ENCODE measurements around the gene ZBTB42. TPM values are rescaled to one million over a fixed set of nuclear protein-coding genes. Genes with fewer than 3 reads are reported as not detected.

ZBTB42 gene
- total and polyA plus RNA-seq, 9 donors: 0.42 to 18.7 (median 3.7) TPM

DNA sequence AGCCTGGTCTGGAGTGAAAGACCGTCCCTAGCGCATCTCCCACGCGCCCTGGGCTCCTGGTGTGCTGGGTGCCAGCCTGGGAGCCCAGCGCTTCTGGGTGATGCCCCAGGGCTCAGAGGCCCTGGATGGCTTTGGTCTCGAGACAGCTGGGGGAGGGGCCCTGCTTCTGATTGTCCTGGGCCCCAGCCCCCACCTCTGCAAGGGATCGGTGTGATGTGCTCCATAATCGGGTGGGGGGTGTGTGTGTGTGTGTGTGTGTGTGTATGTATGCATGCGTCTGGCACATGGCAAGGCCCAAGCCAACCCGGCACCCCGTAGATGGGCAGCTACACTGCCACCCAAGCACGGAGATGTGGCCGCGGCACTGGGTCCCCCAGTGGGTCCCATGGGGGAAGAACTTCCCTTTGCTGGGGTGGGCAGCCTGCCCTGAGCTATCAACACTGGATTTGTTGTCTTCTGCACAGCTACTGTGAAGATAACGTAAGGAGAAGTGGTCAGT, 3.1 kb downstream of the ZBTB42 start:
- intact Hi-C loops (cut with DNase I): no loop called here
- H3K4me1 ChIP-seq (ENCODE audit: insufficient read depth): peaks cover 11% of the 10 kb centered on the region
- H3K9me3 ChIP-seq: no peaks in the 10 kb centered on the region
- DNase-seq: peak in 1 of 5 donors; percentile 22
- TF ChIP-seq EP300 (IDR thresholded peaks at IDR 0.05) (no peak), POLR2A (IDR thresholded peaks at IDR 0.05) (no peak)
- TF ChIP-seq, protein P1, sequence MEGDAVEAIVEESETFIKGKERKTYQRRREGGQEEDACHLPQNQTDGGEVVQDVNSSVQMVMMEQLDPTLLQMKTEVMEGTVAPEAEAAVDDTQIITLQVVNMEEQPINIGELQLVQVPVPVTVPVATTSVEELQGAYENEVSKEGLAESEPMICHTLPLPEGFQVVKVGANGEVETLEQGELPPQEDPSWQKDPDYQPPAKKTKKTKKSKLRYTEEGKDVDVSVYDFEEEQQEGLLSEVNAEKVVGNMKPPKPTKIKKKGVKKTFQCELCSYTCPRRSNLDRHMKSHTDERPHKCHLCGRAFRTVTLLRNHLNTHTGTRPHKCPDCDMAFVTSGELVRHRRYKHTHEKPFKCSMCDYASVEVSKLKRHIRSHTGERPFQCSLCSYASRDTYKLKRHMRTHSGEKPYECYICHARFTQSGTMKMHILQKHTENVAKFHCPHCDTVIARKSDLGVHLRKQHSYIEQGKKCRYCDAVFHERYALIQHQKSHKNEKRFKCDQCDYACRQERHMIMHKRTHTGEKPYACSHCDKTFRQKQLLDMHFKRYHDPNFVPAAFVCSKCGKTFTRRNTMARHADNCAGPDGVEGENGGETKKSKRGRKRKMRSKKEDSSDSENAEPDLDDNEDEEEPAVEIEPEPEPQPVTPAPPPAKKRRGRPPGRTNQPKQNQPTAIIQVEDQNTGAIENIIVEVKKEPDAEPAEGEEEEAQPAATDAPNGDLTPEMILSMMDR (IDR thresholded peaks at IDR 0.05): no peak
- H3K4me3 ChIP-seq: no peak overlapping the region
- no peaks in the 10 kb centered on the region for H3K36me3 ChIP-seq
- H3K27me3 ChIP-seq: no peaks in the 10 kb centered on the region
- no peak overlapping the region for H3K27ac ChIP-seq
- WGBS, 3 donors: 74 to 84% (median 76%) methylated on average over 15 of the region's 15 CpGs

DNA sequence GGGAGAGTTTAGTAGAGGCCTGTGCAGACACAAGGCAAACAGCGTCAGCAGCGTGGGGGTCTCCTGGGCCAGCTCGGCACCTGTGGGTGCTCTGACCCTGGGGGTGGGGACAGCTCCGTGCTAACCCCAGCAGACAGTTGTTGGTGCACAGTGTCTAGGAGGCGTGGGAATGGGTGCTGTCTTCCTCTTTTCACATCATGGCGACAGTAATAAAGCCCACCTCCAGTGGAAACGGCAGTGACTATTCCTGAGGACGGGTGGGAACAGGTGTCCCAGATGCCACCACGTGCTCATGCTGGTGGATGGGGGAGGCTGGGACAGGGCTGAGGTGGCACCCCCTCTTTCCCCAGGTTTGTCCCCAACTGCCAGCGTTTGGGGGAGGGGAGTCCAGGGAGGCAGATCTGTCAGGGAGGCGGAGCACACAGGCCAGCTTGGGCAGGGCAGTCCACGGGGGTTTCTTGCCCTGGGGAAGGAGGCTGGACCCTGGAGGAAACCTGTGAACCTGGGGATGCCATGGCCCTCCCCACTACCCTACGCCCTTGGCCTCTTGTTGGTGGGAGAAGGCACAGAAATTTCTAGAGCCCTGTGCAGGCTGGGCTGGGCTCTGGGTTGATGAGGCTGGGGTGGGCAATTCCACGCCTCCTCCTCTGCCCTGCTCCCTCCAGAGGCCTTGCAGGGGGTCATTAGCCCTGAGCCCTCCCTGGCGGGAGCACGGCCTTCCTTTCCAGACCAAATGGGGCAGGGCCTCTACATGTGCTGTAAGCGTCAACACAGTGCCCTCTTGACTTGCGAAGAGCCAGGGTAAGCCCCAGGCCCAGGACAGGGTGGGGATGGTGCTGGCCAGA, 3.8 kb downstream of the ZBTB42 start:
- peak in 1 of 5 donors; percentile 25 for DNase-seq
- no peaks in the 10 kb centered on the region for H3K27me3 ChIP-seq
- H3K27ac ChIP-seq: no peak overlapping the region
- peaks cover 11% of the 10 kb centered on the region for H3K4me1 ChIP-seq (ENCODE audit: insufficient read depth)
- H3K9me3 ChIP-seq: no peaks in the 10 kb centered on the region
- TF ChIP-seq, protein P1 (IDR thresholded peaks at IDR 0.05): no peak
- TF ChIP-seq EP300 (IDR thresholded peaks at IDR 0.05): no peak
- intact Hi-C loops (cut with DNase I): no loop called here
- WGBS, 3 donors: 81 to 87% (median 82%) methylated on average over 18 of the region's 18 CpGs
- H3K36me3 ChIP-seq: no peaks in the 10 kb centered on the region
- H3K4me3 ChIP-seq: no peak overlapping the region

DNA sequence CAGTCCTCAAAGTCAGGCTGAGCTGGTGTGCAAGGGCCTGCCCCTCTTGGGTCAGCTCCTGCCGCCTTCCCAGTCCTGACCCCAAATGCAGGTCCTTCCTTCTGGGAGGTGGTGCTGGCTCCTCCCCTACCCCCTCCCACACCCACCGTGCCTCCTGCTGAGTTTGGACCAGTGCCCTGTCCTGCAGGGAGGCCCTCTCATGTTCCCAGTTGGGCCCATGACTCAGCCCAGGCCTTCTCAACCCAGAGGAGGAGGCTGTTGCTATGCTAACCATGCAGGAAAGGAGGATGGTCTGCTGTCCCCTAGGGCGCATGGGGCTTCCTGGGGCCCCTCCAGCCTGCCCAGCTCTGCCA, 4.4 kb downstream of the ZBTB42 start:
- TF ChIP-seq EP300 (IDR thresholded peaks at IDR 0.05) (no peak), POLR2A (IDR thresholded peaks at IDR 0.05) (no peak)
- TF ChIP-seq, protein P1 (IDR thresholded peaks at IDR 0.05): no peak
- intact Hi-C loops (cut with DNase I): no loop called here
- H3K9me3 ChIP-seq: no peaks in the 10 kb centered on the region
- H3K27ac ChIP-seq: no peak overlapping the region
- 41 to 45% (median 44%) methylated on average over 3 of the region's 3 CpGs for WGBS, 3 donors
- H3K27me3 ChIP-seq: no peaks in the 10 kb centered on the region
- peak in 4 of 5 donors; percentile 54 to 79 (median 70) for DNase-seq
- H3K4me3 ChIP-seq: no peak overlapping the region
- H3K36me3 ChIP-seq: no peaks in the 10 kb centered on the region
- peaks cover 11% of the 10 kb centered on the region for H3K4me1 ChIP-seq (ENCODE audit: insufficient read depth)

DNA sequence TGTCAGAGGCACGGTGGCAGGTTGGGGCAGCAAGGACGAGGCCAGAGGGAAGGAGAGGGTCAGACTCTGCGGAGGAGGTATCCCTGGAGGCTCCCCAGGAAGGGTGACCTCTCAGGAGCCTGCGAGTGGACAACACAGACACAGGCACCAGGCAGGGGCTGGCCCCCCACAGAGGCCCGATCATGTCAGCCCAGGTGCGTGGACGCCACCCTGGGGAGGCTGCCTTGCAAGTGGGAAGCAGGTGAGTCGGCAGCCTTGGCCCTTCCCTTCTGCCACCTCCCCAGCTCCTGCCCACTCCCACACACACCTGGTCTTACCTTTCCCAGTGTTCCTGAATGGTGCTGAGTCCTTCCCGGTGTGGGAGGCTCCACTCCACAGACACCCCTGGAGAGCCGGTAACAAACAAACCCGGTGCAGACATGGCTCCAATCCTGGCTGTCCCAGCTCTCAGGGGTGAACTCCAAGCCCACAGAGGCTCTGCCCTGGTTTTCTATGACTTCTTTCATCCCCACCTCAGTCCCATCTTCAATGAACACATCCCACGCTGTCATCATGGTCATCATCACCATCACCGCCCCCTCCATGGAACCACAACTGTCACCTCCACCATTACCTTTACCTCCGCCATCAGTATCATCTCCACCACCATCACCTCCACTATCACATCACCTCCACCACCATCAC, 5.2 kb downstream of the ZBTB42 start:
- H3K4me3 ChIP-seq: no peak overlapping the region
- WGBS, 3 donors: 72 to 84% (median 73%) methylated on average over 12 to 14 of the region's 14 CpGs
- no peak overlapping the region for H3K27ac ChIP-seq
- H3K36me3 ChIP-seq: no peaks in the 10 kb centered on the region
- DNase-seq: peak in 1 of 5 donors; percentile 20
- no peaks in the 10 kb centered on the region for H3K9me3 ChIP-seq
- TF ChIP-seq POLR2A (IDR thresholded peaks at IDR 0.05) (no peak), EP300 (IDR thresholded peaks at IDR 0.05) (no peak)
- TF ChIP-seq, protein P1 (IDR thresholded peaks at IDR 0.05): no peak
- H3K4me1 ChIP-seq (ENCODE audit: insufficient read depth): peaks cover 11% of the 10 kb centered on the region
- intact Hi-C loops (cut with DNase I): no loop called here
- no peaks in the 10 kb centered on the region for H3K27me3 ChIP-seq

Measured in ovary (tissue), 9 donors.